ENCODE measurements around the gene LY86.

GRCh38 chr6:6648692-6649343, 60.3 kb downstream of the LY86 start:
- TF ChIP-seq CTCF (IDR thresholded peaks at IDR 0.05) (no peak), POLR2A (IDR thresholded peaks at IDR 0.05) (no peak)
